Ramos (cell line): Measurements from ENCODE around the gene SEL1L2.
"Not testable (repeated sequence)": the region's sequence is repeated elsewhere in the genome, so short reads cannot be mapped to it uniquely, and the experiment has no call there.

Experiments used
- in situ Hi-C: fragments of 300-500 bp; cut with MboI; formaldehyde crosslinking; loops from one replicate; pipeline ENCODE4 v1.14.3; 2022; ENCODE audit warnings: low sequenced_read_pairs; ENCODE audit not compliant: unreplicated experiment

SEL1L2 gene, protein sequence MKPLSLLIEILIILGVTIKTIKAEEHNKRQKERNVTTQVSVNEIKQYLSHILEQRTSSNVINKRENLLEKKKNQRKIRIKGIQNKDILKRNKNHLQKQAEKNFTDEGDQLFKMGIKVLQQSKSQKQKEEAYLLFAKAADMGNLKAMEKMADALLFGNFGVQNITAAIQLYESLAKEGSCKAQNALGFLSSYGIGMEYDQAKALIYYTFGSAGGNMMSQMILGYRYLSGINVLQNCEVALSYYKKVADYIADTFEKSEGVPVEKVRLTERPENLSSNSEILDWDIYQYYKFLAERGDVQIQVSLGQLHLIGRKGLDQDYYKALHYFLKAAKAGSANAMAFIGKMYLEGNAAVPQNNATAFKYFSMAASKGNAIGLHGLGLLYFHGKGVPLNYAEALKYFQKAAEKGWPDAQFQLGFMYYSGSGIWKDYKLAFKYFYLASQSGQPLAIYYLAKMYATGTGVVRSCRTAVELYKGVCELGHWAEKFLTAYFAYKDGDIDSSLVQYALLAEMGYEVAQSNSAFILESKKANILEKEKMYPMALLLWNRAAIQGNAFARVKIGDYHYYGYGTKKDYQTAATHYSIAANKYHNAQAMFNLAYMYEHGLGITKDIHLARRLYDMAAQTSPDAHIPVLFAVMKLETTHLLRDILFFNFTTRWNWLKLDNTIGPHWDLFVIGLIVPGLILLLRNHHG

DNA sequence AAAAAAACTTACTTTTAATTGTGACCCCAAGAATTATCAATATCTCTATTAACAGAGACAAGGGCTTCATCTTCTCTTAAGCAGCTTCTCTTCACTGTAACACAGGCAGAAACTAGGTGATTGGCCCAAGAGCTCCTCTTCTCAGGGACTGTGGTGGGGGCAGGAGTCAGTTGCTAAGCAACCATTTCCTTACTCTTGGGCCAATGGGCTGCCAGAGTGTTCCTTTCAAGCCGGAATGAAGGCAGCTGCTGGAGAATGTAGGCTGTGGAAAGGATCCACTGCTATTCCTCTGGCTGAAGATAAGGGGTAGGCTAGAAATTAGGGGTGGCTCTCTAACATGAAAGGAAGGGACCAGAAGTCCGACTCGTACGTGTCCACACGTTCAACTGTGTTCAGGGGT lies at the start of gene SEL1L2:
Gene SEL1L2, minus strand, starts transcription at position 150 of the 400 bp plus-strand sequence. Its CDS starts 80 bp downstream, at position 70.
- in situ Hi-C loops = no loop called here

DNA sequence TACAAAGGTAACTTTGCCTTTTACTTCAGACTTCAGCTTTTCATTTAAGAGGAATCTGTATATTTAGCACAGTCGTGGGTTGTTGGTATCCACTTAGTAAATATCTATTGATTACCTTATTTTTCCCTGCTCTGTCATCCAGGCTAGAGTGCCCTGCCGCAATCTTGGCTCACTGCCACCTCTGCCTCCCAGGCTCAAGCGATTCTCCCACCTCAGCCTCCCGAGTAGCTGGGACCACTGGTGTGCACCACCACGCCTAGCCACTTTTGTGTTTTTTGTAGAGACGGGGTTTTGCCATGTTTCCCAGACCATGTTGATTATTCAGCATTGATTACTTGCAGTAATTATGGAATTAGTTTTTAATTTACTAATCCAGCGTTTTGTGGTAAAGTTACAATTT lies 46.2 kb upstream of the SEL1L2 start:
- in situ Hi-C loops = no loop called here

- in situ Hi-C loops = no loop called here
These were observed 42.9 kb upstream of the SEL1L2 start for GRCh38 chr20:14033310-14033709.

DNA sequence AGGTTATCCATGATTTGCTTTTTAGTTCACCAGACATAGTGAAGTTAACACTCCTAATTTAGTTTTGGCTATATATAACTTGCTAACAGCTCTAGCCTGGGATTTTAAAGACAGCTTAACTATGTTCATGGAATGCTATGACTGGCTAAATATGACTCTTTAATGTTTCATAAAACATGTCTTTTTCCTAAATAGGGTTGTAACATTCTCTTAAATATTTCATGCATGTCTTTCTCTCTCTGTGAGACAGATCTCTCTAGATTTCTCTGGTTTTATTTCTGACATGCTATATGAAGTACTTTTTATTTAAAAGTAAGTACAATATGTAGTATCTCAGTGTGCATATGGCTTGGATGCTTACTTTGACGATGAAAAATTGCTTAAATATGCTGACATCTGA lies 40.6 kb upstream of the SEL1L2 start:
- in situ Hi-C loops = no loop called here

DNA sequence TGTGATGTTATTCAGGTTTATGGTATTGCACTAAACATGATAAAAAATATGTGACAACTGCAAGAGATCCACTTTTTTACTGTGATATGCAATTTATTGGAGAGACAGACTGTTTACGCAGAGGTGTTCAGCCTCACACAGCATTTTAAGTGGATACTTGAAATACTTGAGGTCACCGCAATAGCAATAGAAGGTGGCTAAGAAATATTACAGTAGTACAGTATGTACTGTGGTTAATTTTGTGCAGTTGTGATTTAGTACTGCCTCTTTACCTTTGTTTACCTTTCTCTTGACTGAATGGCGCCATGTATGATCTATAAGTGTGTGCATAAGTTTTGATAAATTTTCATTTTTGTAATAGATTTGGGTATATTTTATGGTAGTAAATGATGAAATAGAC lies 22.3 kb upstream of the SEL1L2 start:
- in situ Hi-C loops = no loop called here

DNA sequence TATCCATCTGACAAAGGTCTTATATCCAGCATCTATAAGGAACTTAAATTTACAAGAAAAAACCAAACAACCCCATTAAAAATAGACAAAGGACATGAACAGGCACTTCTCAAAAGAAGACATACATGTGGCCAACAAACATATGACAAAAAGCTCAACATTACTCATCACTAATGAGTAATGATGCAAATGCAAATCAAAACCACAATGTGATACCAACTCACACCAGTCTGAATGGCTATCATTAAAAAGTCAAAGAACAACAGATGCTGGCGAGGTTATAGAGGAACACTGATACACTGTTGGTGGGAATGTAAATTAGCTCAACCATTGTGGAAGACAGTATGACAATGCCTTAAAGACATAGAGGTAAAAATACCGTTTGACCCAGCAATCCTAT lies 18.8 kb upstream of the SEL1L2 start:
- in situ Hi-C loops = no loop called here

GRCh38 chr20:14005996-14006395 lies 15.6 kb upstream of the SEL1L2 start:
- in situ Hi-C loops = no loop called here

GRCh38 chr20:14000917-14001316 lies 10.5 kb upstream of the SEL1L2 start:
- in situ Hi-C loops = no loop called here

GRCh38 chr20:13996265-13996664 lies 5.9 kb upstream of the SEL1L2 start:
- in situ Hi-C loops = no loop called here

DNA sequence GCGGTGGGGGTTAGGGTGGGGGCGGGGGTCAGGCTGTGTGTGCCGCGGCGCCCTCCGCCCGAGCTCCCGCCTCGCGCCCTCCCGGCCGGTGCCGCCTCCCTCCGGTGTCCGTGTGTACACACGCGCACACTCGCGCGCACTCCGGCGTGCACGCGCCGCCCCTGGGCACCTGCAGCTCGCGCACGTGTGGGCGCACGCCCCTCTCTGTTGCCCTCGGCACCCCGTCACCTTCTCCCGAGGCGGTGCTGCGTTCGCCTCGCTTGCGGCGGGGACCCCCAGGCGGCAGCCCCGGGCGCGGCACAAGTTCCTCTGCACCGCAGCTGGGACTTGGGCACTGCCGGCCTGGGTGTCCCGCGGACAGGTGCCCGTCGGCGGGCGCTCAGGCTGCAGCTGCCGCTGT lies 5.4 kb upstream of the SEL1L2 start:
- in situ Hi-C loops = no loop called here

DNA sequence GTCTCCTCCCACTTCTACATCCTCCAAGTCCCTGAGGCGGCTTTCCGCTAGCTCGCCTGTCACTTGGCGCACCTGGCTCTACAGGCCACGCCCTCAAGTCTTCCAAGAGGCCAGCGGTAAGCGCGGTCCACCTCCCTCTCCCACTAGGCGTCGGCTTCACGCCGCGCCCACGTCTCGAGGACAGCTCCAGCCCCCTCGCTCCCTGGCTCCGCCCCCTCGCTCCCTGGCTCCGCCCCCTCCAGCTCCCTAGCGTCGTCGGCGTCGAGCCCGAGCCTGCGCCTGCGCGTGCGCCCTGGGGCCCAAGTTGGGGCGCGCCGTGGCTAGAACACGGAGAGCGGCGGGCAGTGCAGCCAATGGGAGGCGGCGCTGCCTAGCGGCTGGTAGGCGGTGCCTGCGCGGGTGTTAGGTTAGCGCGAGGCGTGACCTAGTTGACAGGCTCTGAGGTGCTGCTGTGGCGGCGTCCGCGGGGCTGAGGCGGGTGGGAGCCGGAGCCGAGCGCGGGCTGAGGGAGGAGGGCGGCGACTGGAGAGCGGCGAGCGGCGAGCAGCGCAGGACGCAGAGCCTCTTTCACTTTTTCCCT lies 4.8 kb upstream of the SEL1L2 start, which contains the start of gene MACROD2:
Gene MACROD2, plus strand, starts transcription at position 431 of the 580 bp plus-strand sequence.
- in situ Hi-C loops = no loop called here

DNA sequence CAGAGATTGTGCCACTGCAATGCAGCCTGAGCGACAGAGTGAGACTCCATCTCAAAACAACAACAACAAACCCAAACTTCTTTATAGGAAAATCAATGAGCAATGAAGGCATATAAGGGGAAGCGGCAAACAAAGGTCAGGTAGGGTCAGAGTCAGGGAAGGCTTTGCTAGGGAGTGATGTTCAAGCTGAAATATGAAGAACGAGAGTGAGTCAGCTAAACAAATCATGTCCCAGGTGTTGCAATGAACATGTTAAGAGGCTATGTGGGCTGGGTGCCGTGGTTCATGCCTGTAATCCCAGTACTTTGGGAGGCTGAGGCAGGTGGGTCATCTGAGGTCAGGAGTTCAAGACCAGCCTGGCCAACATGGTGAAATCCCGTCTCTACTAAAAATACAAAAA lies 1.5 kb upstream of the SEL1L2 start:
- in situ Hi-C loops = not testable (repeated sequence)

- in situ Hi-C loops = no loop called here
These were observed 897 bp upstream of the SEL1L2 start for GRCh38 chr20:13991311-13991710.

DNA sequence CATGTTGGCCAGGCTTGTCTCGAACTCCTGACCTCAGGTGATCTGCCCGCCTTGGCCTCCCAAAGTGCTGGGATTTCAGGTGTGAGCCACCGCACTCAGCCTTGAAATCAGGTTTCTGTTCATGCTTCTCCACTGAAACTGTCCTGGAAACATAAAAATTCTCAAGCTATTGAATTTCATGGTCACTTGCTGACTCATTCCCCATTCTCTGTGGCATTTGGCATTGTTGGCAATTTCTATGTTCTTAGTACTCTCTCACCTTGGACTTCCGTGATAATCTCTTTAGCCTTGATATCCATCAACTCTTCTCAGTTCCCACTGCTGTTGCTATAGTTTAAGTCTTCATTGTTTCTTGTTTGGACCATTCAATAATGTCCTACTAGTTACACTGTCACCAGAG lies 6.2 kb downstream of the SEL1L2 start:
- in situ Hi-C loops = no loop called here

GRCh38 chr20:13960525-13960924 lies 29.9 kb downstream of the SEL1L2 start:
- in situ Hi-C loops = no loop called here

- in situ Hi-C loops = no loop called here
These were observed 30.3 kb downstream of the SEL1L2 start for GRCh38 chr20:13960119-13960518.

DNA sequence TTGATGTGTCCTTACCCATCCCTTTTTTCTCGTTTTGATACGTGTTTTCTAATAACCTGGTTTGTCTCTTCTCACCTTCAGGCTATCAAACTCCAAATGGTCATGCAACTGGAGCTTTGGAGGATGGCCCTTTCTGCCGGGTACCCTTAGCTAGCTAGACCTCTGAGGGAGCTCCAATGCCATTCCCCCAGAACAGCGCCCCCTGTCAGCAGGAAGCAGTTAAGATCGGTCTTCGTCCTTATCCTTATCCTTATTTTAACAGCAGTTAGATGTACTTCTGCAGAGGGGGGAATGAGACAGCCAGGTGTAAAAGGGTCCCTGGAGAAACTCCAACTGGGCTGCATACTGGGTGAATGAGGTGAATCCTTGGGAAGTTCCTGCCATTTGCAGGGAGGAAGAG lies 37.2 kb downstream of the SEL1L2 start:
- in situ Hi-C loops = no loop called here

GRCh38 chr20:13947719-13948118 lies 42.7 kb downstream of the SEL1L2 start:
- in situ Hi-C loops = no loop called here

DNA sequence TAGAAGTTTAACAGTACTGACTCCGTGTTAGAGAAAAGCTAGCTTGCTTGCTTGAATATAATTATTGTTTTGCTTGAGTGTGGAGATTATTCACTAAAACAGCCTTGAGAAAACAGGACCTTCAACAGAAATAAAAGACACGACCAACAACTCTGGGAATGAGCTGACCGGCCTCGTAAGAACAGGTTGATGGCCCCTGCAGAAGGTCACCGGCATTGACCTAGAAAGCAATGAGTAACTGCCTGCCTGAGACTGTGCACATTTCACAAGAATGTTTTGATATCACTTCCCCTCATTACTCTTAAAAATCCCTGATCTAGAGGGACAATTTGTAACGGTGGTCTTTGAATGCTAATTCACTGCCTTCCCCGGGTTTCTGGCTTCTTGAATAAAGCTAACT lies 49.4 kb downstream of the SEL1L2 start:
- in situ Hi-C loops = no loop called here

- in situ Hi-C loops = no loop called here
These were observed 53.4 kb downstream of the SEL1L2 start for GRCh38 chr20:13936781-13937576.
